ENCODE measurements around the gene HBA1. TPM values are rescaled to one million over a fixed set of nuclear protein-coding genes. Genes with fewer than 3 reads are reported as not detected.

Gene HBA1
- total and polyA plus RNA-seq, 9 of the 15 experiments (the other 6 are each of a cell fraction or from before 2014, with no cell fraction given) = 128 to 2,388 (median 380) TPM

DNA sequence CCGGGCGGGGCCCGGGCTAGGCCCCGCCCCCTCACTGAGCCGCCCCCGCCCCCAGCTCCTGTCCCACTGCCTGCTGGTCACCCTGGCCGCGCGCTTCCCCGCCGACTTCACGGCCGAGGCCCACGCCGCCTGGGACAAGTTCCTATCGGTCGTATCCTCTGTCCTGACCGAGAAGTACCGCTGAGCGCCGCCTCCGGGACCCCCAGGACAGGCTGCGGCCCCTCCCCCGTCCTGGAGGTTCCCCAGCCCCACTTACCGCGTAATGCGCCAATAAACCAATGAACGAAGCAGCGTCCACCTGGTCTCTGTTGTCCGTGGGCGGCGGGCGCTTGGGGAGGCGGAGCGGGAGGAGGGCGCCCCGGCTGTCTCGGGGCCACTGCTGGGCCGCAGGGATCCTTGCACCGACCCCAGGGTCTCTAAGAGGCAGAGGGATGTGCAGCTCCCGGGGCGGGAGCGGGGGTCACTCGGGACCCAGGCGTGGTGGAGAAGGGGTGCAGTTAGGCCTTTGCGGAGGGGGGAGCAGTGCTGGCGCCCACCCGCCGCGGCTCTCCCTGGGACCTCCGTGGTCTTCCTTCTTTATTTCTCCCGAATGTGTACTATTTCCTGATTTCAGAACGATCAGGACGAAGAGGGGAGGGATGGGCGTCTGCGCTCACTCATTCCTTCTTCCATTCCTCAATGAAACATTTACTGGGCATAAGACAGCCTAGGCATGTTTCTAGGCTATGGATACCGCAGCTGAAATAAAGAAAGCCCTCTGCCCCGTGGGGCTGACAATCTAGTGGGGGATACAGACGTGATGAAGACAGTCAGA lies 22.1 kb upstream of the HBA1 start (continued):
- TF ChIP-seq CHD7 (IDR thresholded peaks at IDR 0.05; ENCODE audit: low read depth, low read length) (no peak), TSC22D4 (tag; IDR thresholded peaks at IDR 0.05) (no peak), NONO (IDR thresholded peaks at IDR 0.05; ENCODE audit: low read depth in 2 of 2, low read length in 1 of 2) (no peak), MBD2 (IDR thresholded peaks at IDR 0.05; ENCODE audit: borderline replicate concordance, low read depth) (no peak), TGIF2 (CRISPR knock-in tag; IDR thresholded peaks at IDR 0.05) (no peak), ZNF696 (CRISPR knock-in tag; conservative IDR thresholded peaks at IDR 0.05) (no peak), FOXJ2 (tag; IDR thresholded peaks at IDR 0.05) (no peak), HNRNPH1 (optimal IDR thresholded peaks at IDR 0.05; ENCODE audit: low read depth, low read length) (no peak)
- TF ChIP-seq, protein P1, sequence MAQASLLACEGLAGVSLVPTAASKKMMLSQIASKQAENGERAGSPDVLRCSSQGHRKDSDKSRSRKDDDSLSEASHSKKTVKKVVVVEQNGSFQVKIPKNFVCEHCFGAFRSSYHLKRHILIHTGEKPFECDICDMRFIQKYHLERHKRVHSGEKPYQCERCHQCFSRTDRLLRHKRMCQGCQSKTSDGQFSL (CRISPR knock-in tag; IDR thresholded peaks at IDR 0.05) = peak; percentile 34; the same call in 1 of the 2 replicates
- TF ChIP-seq, protein P1 (tag; IDR thresholded peaks at IDR 0.05) = no peak
- TF ChIP-seq, protein P2, sequence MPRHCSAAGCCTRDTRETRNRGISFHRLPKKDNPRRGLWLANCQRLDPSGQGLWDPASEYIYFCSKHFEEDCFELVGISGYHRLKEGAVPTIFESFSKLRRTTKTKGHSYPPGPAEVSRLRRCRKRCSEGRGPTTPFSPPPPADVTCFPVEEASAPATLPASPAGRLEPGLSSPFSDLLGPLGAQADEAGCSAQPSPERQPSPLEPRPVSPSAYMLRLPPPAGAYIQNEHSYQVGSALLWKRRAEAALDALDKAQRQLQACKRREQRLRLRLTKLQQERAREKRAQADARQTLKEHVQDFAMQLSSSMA (CRISPR knock-in tag; IDR thresholded peaks at IDR 0.05) = no peak
